GM18505 (cell line): ENCODE data around the gene DTWD1.
A peak's percentile ranks its signal among the peaks of the same experiment; 100 is the strongest.
"Not testable (repeated sequence)": the region's sequence is repeated elsewhere in the genome, so short reads cannot be mapped to it uniquely, and the experiment has no call there.

Source experiments
- ATAC-seq: cut with Tn5 transposase; IDR thresholded peaks from one replicate; pipeline ENCODE4 v1.9.1; 2021; ENCODE audit not compliant: unreplicated experiment
- POLR2A ChIP-seq: IDR thresholded peaks from 4 replicates; pipeline ENCODE4 v1.6.1; 2011; ENCODE audit warnings: borderline replicate concordance; ENCODE audit not compliant: insufficient read depth, insufficient read length; ENCODE audit errors: extremely low read depth

The DTWD1 gene

GRCh38 chr15:49620658-49621368 lies at the start of gene DTWD1, which contains the start of gene FAM227B:
Gene DTWD1, plus strand, starts transcription at chr15:49621048. Its CDS starts 4,120 bp downstream, at chr15:49625168.
Gene FAM227B, minus strand, starts transcription at chr15:49620818. Its CDS starts 5,647 bp downstream, at chr15:49615171.
- peak; percentile 91 for TF ChIP-seq POLR2A
- ATAC-seq = peak; percentile 98

- ATAC-seq = no peak
- TF ChIP-seq POLR2A = no peak
Observed at GRCh38 chr15:49573421-49573820, 47.4 kb upstream of the DTWD1 start.

- TF ChIP-seq POLR2A = no peak
- ATAC-seq = peak; percentile 78
Observed at GRCh38 chr15:49589030-49589429, 31.8 kb upstream of the DTWD1 start.

- not testable (repeated sequence) for ATAC-seq
Observed at GRCh38 chr15:49592829-49593316, 28.0 kb upstream of the DTWD1 start.

GRCh38 chr15:49604625-49605409 lies 16.0 kb upstream of the DTWD1 start:
- no peak for ATAC-seq
- no peak for TF ChIP-seq POLR2A

GRCh38 chr15:49605588-49605987 lies 15.3 kb upstream of the DTWD1 start:
- no peak for TF ChIP-seq POLR2A
- ATAC-seq = no peak

GRCh38 chr15:49606594-49606993 lies 14.3 kb upstream of the DTWD1 start:
- no peak for TF ChIP-seq POLR2A
- no peak for ATAC-seq

- no peak for ATAC-seq
- no peak for TF ChIP-seq POLR2A
Observed at GRCh38 chr15:49610157-49610918, 10.5 kb upstream of the DTWD1 start.

- not testable (repeated sequence) for ATAC-seq
Observed at GRCh38 chr15:49612240-49612639, 8.6 kb upstream of the DTWD1 start.

GRCh38 chr15:49619226-49619625 lies 1.6 kb upstream of the DTWD1 start:
- no peak for ATAC-seq
- TF ChIP-seq POLR2A = no peak

GRCh38 chr15:49620199-49620598 lies 649 bp upstream of the DTWD1 start:
- ATAC-seq = no peak
- no peak for TF ChIP-seq POLR2A

GRCh38 chr15:49621401-49621811 lies 558 bp downstream of the DTWD1 start:
- no peak for ATAC-seq
- no peak for TF ChIP-seq POLR2A

- TF ChIP-seq POLR2A = no peak
- no peak for ATAC-seq
Observed at GRCh38 chr15:49621887-49622286, 1.0 kb downstream of the DTWD1 start.
